ENCODE results near the gene TMEM213. TPM values are rescaled to one million over a fixed set of nuclear protein-coding genes. Genes with fewer than 3 reads are reported as not detected.

TMEM213 gene
- total and polyA plus RNA-seq, 2 of the 13 experiments (the other 11 are each of a cell fraction or from before 2014, with no cell fraction given): not detected

- BruUV-seq (replicated peaks): no TSS peak
- POLR2A ChIA-PET: no interaction called here
- Histone ChIP-seq H2AFZ (ENCODE audit: low read length) (no peak overlapping the region), H3K4me3 (replicated peaks in 1 of 3; ENCODE audit: insufficient read depth in 1 of 3, low read depth in 2 of 3, low read length in 3 of 3) (no peak overlapping the region), H3K4me2 (ENCODE audit: low read depth, low read length) (no peak overlapping the region), H3K9me3 (ENCODE audit: low read length) (no peaks in the 10 kb centered on the region), H3K9ac (ENCODE audit: insufficient read depth, low read depth, low read length) (no peak overlapping the region), H4K20me1 (ENCODE audit: insufficient read depth, low read length) (no peaks in the 10 kb centered on the region), H3K79me2 (ENCODE audit: insufficient read depth, low read length) (no peaks in the 10 kb centered on the region), H3K36me3 (replicated peaks in 1 of 2; ENCODE audit: control insufficient read depth in 1 of 2, insufficient read depth in 2 of 2, low read length in 2 of 2) (no peaks in the 10 kb centered on the region), H3K27me3 (ENCODE audit: control insufficient read depth in 1 of 2, insufficient read depth in 2 of 2, low read length in 2 of 2) (no peaks in the 10 kb centered on the region), H3K4me1 (ENCODE audit: insufficient read depth, low read length) (peaks cover 60% of the 10 kb centered on the region), H3K27ac (ENCODE audit: extremely low read length, insufficient read depth, low read length) (no peak overlapping the region)
- no peak for ATAC-seq
- WGBS (ENCODE audit: low lambda C conversion rate): 32% methylated on average over 4 of the region's 4 CpGs
- CTCF ChIA-PET (ENCODE audit: low intra/inter-chr PET ratio, low total read pairs): no interaction called here
- no peak for FAIRE-seq
- intact Hi-C loops (cut with micrococcal nuclease; ENCODE audit: unreplicated experiment) (no loop called here), in situ Hi-C loops (cut with HindIII; ENCODE audit: extremely low pct_ligation_motif_present, low pct_unique_long_range_greater_than_20kb) (no loop called here)
- no peak for DNase-seq (ENCODE audit: low spot score)
- no peak for TF ChIP-seq STAG1 (CRISPR knock-in tag; IDR thresholded peaks at IDR 0.05)
- no peak for TF ChIP-seq KDM1A (CRISPR knock-in tag; IDR thresholded peaks at IDR 0.05)
- TF ChIP-seq SATB2 (CRISPR knock-in tag; IDR thresholded peaks at IDR 0.05): no peak
- TF ChIP-seq, protein P1, sequence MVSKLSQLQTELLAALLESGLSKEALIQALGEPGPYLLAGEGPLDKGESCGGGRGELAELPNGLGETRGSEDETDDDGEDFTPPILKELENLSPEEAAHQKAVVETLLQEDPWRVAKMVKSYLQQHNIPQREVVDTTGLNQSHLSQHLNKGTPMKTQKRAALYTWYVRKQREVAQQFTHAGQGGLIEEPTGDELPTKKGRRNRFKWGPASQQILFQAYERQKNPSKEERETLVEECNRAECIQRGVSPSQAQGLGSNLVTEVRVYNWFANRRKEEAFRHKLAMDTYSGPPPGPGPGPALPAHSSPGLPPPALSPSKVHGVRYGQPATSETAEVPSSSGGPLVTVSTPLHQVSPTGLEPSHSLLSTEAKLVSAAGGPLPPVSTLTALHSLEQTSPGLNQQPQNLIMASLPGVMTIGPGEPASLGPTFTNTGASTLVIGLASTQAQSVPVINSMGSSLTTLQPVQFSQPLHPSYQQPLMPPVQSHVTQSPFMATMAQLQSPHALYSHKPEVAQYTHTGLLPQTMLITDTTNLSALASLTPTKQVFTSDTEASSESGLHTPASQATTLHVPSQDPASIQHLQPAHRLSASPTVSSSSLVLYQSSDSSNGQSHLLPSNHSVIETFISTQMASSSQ (IDR thresholded peaks at IDR 0.05; ENCODE audit: low read depth): no peak
- TF ChIP-seq, protein P1 (CRISPR knock-in tag; IDR thresholded peaks at IDR 0.05; ENCODE audit: borderline replicate concordance): no peak
- no peak for TF ChIP-seq ZNF605 (CRISPR knock-in tag; IDR thresholded peaks at IDR 0.05)
- no peak for TF ChIP-seq SNRNP70 (IDR thresholded peaks at IDR 0.05; ENCODE audit: low read depth, low read length)
- TF ChIP-seq HOXA5 (CRISPR knock-in tag; IDR thresholded peaks at IDR 0.05): no peak
- TF ChIP-seq EEA1 (CRISPR knock-in tag; IDR thresholded peaks at IDR 0.05; ENCODE audit: borderline replicate concordance): no peak
- TF ChIP-seq HNRNPL (IDR thresholded peaks at IDR 0.05; ENCODE audit: low read depth, low read length): no peak
- no peak for TF ChIP-seq MXD4 (CRISPR knock-in tag; IDR thresholded peaks at IDR 0.05)
- no peak for TF ChIP-seq ZSCAN25 (CRISPR knock-in tag; IDR thresholded peaks at IDR 0.05)
- no peak for TF ChIP-seq DPF2 (CRISPR knock-in tag; IDR thresholded peaks at IDR 0.05; ENCODE audit: borderline replicate concordance, low read depth)
- no peak for TF ChIP-seq GATAD2A (CRISPR knock-in tag; IDR thresholded peaks at IDR 0.05)
- no peak for TF ChIP-seq ZNF160 (CRISPR knock-in tag; IDR thresholded peaks at IDR 0.05)
- no peak for TF ChIP-seq ZNF333 (CRISPR knock-in tag; IDR thresholded peaks at IDR 0.05; ENCODE audit: borderline replicate concordance)
Observed at GRCh38 chr7:138755842-138756590, 41.8 kb upstream of the TMEM213 start.

Data from HepG2 (cell line).